Measurements from ENCODE around the gene PTP4A2. TPM values are rescaled to one million over a fixed set of nuclear protein-coding genes. Genes with fewer than 3 reads are reported as not detected.

The PTP4A2 gene
- total and polyA plus RNA-seq, 2 donors (not counting 3 experiments of a cell fraction or from before 2014, with no cell fraction given), result 74.1 to 184 TPM

DNA sequence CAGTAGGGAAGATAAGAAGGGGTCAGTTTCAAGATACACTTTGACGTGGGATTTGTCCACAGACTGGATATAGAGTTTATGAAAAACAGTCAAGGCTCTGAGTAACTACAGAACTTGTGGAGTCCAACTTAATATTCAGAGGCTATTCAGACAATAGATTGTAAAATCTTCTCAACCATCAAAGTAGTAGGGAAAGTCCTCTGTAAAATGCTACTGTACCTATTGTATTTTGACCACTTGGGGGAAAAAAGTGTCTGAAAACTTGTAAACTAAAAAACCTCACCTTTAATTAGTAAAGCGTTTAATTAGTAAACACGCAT lies 10.5 kb downstream of the PTP4A2 start:
- intact Hi-C loops (cut with micrococcal nuclease), result no loop called here
- H4K20me1 ChIP-seq (replicated peaks; ENCODE audit: control insufficient read depth, extremely low read depth, insufficient read depth, low read length), result peaks cover 14% of the 10 kb centered on the region

DNA sequence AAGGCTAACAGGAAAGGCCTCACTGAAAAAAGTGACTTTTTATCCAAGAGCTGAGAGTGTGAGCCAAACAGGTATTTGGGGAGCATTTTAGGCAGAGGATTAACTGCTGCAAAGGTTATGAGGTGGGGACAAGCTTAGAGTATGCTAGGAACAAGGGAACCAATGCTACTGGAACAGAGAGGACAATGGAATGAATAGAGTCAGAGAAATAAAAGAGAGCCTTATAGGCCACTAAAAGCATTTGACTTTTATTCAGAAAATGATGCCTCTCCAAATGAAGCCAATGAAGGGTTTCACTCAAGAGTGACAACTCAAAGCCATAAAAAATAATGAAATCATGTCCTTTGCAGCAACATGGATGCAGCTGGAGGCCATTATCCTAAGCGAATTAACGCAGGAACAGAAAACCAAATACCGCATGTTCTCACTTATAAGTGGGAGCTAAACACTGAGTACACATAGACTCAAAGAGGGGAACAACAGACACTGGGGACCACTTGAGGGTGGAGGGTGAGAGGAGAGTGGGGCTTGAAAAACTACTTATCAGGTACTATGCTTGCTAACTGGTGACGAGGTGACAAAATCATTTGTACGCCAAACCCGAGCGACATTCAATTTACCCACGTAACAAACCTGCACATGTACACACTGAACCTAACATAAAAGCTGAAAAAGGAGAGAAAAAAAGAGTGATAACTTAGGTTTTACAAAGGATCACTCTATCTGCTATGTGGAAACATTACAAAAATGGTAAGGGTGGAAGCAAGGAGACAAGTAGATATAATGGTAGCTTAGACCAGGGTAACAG lies 11.1 kb downstream of the PTP4A2 start:
- Histone ChIP-seq H3K36me3 (ENCODE audit: control insufficient read depth in 2 of 2, extremely low read depth in 1 of 2, insufficient read depth in 2 of 2, low read length in 2 of 2) (no peaks in the 10 kb centered on the region), H3K9me1 (replicated peaks; ENCODE audit: control insufficient read depth, extremely low read depth, insufficient read depth, low read length) (no peaks in the 10 kb centered on the region), H3K27me3 (ENCODE audit: control insufficient read depth in 2 of 2, insufficient read depth in 2 of 2, low read length in 2 of 2) (no peaks in the 10 kb centered on the region), H2AFZ (ENCODE audit: low read depth, low read length) (no peak overlapping the region), H3K27ac (ENCODE audit: insufficient read depth, low read depth, low read length) (no peak overlapping the region), H3K4me3 (replicated peaks in 1 of 3; ENCODE audit: insufficient read depth in 1 of 3, low read depth in 1 of 3, low read length in 3 of 3) (no peak overlapping the region), H3K4me2 (ENCODE audit: insufficient read depth, low read length) (no peak overlapping the region), H3K9me3 (replicated peaks; ENCODE audit: control insufficient read depth, insufficient read depth, low read length) (no peaks in the 10 kb centered on the region), H3K9ac (replicated peaks; ENCODE audit: extremely low read depth, insufficient read depth, low read length) (no peak overlapping the region), H4K20me1 (replicated peaks; ENCODE audit: control insufficient read depth, extremely low read depth, insufficient read depth, low read length) (peaks cover 14% of the 10 kb centered on the region), H3K4me1 (ENCODE audit: control insufficient read depth, extremely low read depth, insufficient read depth, low read length) (peaks cover 49% of the 10 kb centered on the region), H3K79me2 (ENCODE audit: control insufficient read depth, insufficient read depth, low read length) (peaks cover 98% of the 10 kb centered on the region)
- BruUV-seq (replicated peaks), result no TSS peak
- POLR2A ChIA-PET, result interaction anchor here (0.7 kb wide), 1 partner anchor 77 kb away, joined by 3 read pairs; no protein-coding TSS in a partner anchor
- CTCF ChIA-PET, result interaction anchor here (1.1 to 2.2 kb wide), 5 partner anchors 12 to 37 kb away, joined by 3 to 12 read pairs (median 4); no protein-coding TSS in a partner anchor
- intact Hi-C loops (cut with micrococcal nuclease) (no loop called here), dilution Hi-C loops (cut with MboI; ENCODE audit: extremely low pct_ligation_motif_present, low sequenced_read_pairs) (no loop called here)
- DNase-seq (ENCODE audit: low read depth, low spot score) (no peak), FAIRE-seq (no peak)
- TF ChIP-seq POLR2AphosphoS5 (IDR thresholded peaks at IDR 0.05; ENCODE audit: insufficient read depth, low read depth, low read length), result no peak
- no peak for TF ChIP-seq POLR2A (IDR thresholded peaks at IDR 0.05; ENCODE audit: low read depth, low read length)
- TF ChIP-seq GATA2 (IDR thresholded peaks at IDR 0.05; ENCODE audit: insufficient read depth, insufficient read length, low read depth, low read length), result no peak
- TF ChIP-seq, protein P1, sequence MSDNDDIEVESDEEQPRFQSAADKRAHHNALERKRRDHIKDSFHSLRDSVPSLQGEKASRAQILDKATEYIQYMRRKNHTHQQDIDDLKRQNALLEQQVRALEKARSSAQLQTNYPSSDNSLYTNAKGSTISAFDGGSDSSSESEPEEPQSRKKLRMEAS (IDR thresholded peaks at IDR 0.05; ENCODE audit: insufficient read depth, insufficient read length), result no peak
- TF ChIP-seq EZH2 (IDR thresholded peaks at IDR 0.05; ENCODE audit: borderline replicate concordance, low read depth, low read length, severe bottlenecking), result no peak
- no peak for TF ChIP-seq MYC (IDR thresholded peaks at IDR 0.05; ENCODE audit: low read depth, low read length)
- TF ChIP-seq, protein P2, sequence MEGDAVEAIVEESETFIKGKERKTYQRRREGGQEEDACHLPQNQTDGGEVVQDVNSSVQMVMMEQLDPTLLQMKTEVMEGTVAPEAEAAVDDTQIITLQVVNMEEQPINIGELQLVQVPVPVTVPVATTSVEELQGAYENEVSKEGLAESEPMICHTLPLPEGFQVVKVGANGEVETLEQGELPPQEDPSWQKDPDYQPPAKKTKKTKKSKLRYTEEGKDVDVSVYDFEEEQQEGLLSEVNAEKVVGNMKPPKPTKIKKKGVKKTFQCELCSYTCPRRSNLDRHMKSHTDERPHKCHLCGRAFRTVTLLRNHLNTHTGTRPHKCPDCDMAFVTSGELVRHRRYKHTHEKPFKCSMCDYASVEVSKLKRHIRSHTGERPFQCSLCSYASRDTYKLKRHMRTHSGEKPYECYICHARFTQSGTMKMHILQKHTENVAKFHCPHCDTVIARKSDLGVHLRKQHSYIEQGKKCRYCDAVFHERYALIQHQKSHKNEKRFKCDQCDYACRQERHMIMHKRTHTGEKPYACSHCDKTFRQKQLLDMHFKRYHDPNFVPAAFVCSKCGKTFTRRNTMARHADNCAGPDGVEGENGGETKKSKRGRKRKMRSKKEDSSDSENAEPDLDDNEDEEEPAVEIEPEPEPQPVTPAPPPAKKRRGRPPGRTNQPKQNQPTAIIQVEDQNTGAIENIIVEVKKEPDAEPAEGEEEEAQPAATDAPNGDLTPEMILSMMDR (IDR thresholded peaks at IDR 0.05; ENCODE audit: extremely low read depth in 1 of 2, insufficient read depth in 1 of 2, low read depth in 1 of 2, low read length in 2 of 2), result no peak
- TF ChIP-seq JUN (IDR thresholded peaks at IDR 0.05; ENCODE audit: borderline replicate concordance, insufficient read depth, insufficient read length, low read depth), result no peak
- no peak for TF ChIP-seq FOS (IDR thresholded peaks at IDR 0.05; ENCODE audit: borderline replicate concordance, insufficient read depth, low read length)

More for the DNA sequence above, 10.5 kb downstream of the PTP4A2 start:
- Histone ChIP-seq H3K36me3 (ENCODE audit: control insufficient read depth in 2 of 2, extremely low read depth in 1 of 2, insufficient read depth in 2 of 2, low read length in 2 of 2) (no peaks in the 10 kb centered on the region), H3K27me3 (ENCODE audit: control insufficient read depth in 2 of 2, insufficient read depth in 2 of 2, low read length in 2 of 2) (no peaks in the 10 kb centered on the region), H3K9ac (replicated peaks; ENCODE audit: extremely low read depth, insufficient read depth, low read length) (no peak overlapping the region), H3K4me3 (replicated peaks in 1 of 3; ENCODE audit: insufficient read depth in 1 of 3, low read depth in 1 of 3, low read length in 3 of 3) (no peak overlapping the region), H3K79me2 (ENCODE audit: control insufficient read depth, insufficient read depth, low read length) (peaks cover 98% of the 10 kb centered on the region), H3K9me1 (replicated peaks; ENCODE audit: control insufficient read depth, extremely low read depth, insufficient read depth, low read length) (no peaks in the 10 kb centered on the region), H3K4me1 (ENCODE audit: control insufficient read depth, extremely low read depth, insufficient read depth, low read length) (peaks cover 55% of the 10 kb centered on the region), H3K27ac (ENCODE audit: insufficient read depth, low read depth, low read length) (no peak overlapping the region), H3K4me2 (ENCODE audit: insufficient read depth, low read length) (no peak overlapping the region), H2AFZ (ENCODE audit: low read depth, low read length) (no peak overlapping the region), H3K9me3 (replicated peaks; ENCODE audit: control insufficient read depth, insufficient read depth, low read length) (no peaks in the 10 kb centered on the region)
- dilution Hi-C loops (cut with MboI; ENCODE audit: extremely low pct_ligation_motif_present, low sequenced_read_pairs), result no loop called here
- TF ChIP-seq GATA2 (IDR thresholded peaks at IDR 0.05; ENCODE audit: insufficient read depth, insufficient read length, low read depth, low read length), result no peak
- TF ChIP-seq FOS (IDR thresholded peaks at IDR 0.05; ENCODE audit: borderline replicate concordance, insufficient read depth, low read length), result no peak
- TF ChIP-seq POLR2AphosphoS5 (IDR thresholded peaks at IDR 0.05; ENCODE audit: insufficient read depth, low read depth, low read length), result no peak
- TF ChIP-seq MYC (IDR thresholded peaks at IDR 0.05; ENCODE audit: low read depth, low read length), result no peak
- no peak for TF ChIP-seq EZH2 (IDR thresholded peaks at IDR 0.05; ENCODE audit: borderline replicate concordance, low read depth, low read length, severe bottlenecking)
- DNase-seq (ENCODE audit: low read depth, low spot score) (no peak), FAIRE-seq (no peak)
- POLR2A ChIA-PET, result interaction anchor here (0.7 kb wide), 1 partner anchor 78 kb away, joined by 3 read pairs; no protein-coding TSS in a partner anchor
- CTCF ChIA-PET, result interaction anchor here (2.2 kb wide), 1 partner anchor 36 kb away, joined by 12 read pairs; no protein-coding TSS in a partner anchor
- no TSS peak for BruUV-seq (replicated peaks)
